Dermis microvascular lymphatic vessel endothelial cell (primary cell): Measurements from ENCODE around the gene TBC1D24. TPM values are rescaled to one million over a fixed set of nuclear protein-coding genes. Genes with fewer than 3 reads are reported as not detected.

Source experiments
- DNase-seq, 2 donors: peaks; one replicate each; pipeline versions ENCODE4 v3.0.0 to v3.0.0-alpha.2; 2010; ENCODE audit warnings: low read depth in 2 of 2
- total RNA-seq: library from RNA; depleted of rRNA; stranded (reverse); fragments of >200 nt; gene quantifications from 2 replicates; pipeline ENCODE4 v1.2.1, GENCODE V29; 2014

The TBC1D24 gene
- total RNA-seq, 1 donor from 2014 or later, result 7.3 TPM

GRCh38 chr16:2482708-2483534 is 8.0 kb downstream of the TBC1D24 start:
- DNase-seq, result peak in 1 of 2 donors; percentile 13

DNA sequence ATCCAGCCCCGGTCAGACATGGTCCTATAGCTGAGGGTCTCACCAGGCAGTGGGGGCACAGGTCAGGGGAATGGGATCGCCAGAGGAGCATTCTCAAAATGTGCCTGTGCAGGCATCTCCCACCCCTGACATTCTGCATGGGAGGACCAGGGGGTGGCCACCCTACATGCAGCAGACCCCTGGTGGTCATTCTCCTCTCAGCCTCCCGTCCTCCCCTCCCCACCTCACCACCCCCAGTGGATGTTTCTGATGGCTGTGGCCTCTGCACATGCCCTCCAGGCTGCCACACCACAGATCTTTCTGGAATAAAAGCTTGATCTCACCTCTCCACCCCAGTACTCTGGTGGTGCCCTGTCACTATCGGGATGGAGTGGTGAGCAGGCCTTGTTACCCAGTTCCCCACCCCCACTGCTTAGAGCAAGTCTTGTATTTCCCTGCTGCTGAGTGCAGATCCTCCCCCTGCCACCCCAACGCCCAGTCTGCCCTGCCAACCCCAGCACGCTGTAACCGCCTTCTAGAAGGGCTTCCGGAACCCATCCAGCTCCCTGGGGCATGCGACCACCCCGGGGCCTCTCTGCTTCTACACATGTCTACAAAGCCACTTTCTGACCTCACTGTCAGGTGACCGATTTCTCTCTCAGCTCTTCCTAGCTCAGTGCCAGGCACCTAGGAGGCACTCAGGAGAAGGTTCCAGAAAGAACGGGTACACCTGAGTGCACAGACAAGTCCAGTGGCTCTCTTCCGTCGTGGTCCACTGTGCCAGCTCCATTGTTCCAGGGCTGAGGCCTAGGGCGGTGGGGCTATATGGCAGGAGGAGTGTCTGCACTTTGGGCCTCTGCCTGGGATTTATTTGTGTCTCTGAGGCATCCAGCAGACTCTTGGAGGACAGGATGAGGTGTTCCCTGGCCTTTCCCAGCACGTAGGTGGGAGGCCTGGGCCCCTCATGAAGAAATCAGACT is 9.3 kb downstream of the TBC1D24 start:
- DNase-seq, result no peak

DNA sequence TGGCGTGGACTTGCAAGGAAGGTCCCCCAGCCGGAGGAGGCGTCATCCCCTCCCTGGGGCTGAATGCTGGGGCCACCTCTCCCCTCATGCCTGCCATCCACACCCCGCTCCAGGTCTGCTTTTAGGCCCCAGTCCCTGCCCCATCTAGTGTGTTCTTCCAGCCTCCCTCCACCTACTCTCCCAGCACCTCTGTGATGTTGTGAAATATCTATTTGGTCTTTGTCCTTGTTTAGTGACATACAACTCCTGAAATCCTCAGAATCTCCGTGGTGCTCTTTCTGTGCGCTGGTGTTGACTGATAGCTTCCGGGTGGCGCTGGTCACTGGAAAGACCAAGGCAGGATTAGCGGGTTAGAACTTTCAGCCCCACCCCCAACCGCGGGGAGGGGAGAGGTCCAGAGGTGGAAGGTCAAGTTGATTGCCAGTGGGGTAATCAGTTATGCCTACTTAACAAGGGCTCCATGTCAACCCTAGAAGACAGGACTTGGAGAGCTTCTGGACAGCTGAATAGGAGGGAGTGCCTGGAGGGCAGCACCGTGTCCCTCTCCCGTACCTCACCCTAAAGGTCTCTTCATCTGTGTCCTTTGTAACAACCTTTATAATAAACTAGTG is 10.1 kb downstream of the TBC1D24 start:
- no peak for DNase-seq

DNA sequence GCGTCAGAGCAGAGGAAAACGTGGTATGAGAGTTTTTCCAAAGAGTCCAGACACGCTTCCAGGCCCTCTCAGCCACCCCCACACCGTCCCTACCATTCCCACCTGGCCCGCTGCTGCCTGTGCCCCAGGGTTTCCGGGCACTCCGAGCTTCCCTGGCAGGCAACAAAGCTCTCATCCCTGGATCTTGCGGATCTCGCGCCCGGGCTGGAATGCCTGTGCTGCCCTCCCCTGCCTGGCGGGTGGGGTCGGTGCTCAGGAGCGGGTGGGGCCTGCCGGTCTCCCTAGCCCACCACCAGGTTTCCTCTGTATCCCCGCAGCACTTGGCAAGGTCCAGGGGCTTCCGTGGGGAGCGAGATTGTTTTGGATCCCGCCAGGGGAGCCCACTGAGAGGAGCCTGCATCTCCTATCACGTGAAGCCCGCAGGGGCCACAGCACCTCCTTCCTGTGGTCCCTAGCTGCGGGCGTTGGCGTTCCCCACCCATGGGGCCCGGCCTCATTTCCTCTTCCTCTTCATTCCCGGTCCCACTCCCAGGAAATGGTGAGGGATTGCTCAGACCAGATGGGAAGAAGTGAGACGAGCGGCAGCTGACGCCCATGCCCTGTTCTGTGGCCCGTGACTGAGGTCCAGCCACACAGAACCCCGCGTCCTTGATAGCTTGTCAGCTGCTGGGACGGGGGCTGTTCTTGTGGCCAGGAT is 11.0 kb downstream of the TBC1D24 start:
- no peak for DNase-seq

DNA sequence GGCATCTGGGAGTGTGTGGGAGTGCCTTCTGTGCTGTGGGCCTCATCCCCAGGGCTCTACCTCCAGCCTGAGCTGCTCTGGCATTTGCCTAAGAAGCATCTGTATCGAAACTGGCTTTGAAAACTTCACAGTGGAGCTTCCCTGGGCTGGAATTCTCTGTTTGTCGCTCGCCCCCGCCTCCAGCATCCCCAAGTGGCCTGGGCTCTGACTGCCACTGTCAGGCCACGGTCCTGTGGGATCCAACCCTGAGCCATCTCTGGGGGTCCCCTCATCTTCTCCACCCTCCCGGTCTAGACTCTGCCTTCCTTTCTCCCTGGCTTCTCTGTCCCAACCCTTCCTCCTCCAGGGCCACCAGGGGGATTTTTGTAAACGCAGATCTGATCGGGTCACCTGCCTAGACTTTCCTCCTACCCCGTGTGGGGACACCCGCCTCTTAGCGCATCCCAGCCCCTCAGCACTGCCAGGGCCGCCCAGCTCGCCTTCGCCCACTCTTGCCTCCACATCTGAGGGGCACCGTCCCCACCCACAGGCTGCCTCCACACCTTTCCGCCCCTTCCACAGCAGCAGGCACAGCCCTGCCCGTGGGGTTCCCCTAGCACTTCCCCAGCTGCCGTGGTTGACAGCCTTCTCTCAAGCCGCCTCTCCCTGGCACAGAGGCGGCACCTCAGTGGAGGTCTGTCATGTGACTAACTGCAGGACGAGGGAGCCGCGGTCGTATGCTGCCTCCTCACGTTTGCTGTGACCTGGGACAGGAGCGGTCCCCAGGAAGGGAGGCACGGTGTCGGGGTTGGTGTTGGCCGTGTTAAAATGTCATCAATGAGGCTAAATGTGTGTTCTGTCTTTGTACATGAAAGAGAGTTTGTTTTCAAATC is 12.0 kb downstream of the TBC1D24 start:
- DNase-seq, result no peak

DNA sequence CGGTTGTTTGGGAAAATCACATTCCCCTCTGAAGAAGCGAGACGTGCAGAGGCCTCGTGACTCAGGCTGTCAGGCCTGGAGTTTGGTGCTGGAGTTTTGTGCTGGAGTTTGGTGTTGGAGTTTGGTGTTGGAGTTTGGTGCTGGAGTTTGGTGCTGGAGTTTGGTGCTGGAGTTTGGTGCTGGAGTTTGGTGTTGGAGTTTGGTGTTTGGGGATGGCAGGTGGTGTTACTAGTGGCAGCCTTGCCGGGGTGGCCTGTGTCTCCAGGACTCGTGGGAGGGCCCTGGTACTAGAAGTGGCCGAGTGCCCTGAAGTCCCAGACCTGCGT is 12.6 kb downstream of the TBC1D24 start:
- DNase-seq, result no peak

- no peak for DNase-seq
These were observed 13.1 kb downstream of the TBC1D24 start for GRCh38 chr16:2487903-2488531.

DNA sequence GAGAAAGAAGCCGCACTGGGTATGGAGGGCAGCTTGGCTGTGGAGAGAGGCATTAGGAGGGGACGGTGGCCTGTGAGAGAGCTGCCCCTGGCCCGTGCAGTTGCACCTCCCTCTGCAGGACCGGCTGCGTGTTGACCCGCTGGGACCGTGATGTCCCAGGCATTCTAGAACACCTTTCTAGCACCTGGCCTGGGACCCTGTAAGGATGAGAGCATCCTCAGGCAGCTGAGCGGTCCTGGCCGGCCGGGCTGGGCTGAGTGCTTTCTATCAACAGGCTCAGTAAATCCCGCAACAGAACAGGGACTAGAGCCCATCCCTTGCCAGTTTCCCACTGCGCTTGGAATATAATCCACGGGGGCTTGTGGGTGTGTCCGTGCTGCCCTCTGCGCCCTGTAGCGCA is 14.7 kb downstream of the TBC1D24 start:
- no peak for DNase-seq

- no peak for DNase-seq
These were observed 15.5 kb downstream of the TBC1D24 start for GRCh38 chr16:2490190-2491105.

DNA sequence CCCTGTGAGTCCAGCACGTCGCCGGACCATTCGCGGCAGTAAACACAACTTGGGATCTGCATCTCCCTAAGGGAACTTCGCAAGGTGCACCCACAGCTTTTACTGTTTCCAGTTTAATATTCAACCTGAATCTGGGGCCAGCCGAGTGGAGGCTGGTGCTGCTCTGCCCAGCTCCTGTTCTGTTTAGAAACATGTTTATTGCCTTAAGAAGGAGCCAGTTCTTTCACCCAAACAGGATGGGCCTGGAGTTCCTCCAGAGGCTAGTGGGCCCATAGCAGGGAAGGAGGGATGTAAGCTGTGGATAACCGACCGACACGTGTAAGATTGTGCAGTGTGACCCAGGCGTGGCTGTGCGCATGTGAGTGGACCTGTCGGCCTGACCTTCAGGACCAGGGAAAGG is 17.4 kb downstream of the TBC1D24 start:
- no peak for DNase-seq

DNA sequence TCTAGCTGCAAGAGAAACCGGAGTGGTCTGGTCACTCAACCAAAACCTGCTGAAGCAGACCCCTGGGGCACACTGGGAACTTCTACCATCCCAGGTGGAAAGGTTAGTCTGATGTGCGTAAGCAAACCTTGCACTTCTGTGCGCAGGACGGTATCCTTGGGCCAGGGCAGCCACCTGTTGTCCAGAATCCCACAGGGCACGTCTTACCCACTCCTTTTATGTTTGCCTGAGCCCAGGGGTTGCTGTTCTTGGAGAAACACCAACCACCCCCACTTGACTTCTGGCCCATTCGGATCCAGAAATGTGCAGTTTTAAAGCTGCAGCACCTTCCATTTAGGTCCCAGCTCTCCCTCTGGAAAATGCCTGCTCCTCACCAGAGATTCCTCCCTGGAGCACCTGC is 18.7 kb downstream of the TBC1D24 start:
- no peak for DNase-seq

DNA sequence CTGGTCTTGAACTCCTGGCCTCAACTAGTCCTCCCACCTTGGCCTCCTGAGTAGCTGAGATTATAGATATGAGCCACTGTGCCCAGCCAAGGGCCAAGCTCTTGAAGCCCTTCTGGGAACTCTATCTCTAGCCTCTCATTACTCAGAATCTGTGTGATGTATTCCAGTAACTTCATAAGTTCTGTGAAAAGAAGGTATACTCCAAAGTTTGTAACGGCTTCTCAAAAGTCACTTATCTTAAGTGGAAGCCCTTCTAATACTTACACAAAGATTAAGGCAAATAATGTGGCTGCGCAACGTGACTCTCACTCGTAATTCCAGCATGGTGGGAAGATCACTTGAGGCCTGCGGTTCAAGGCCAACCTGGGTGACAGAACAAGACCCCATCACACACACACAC is 19.7 kb downstream of the TBC1D24 start:
- DNase-seq, result no peak

DNA sequence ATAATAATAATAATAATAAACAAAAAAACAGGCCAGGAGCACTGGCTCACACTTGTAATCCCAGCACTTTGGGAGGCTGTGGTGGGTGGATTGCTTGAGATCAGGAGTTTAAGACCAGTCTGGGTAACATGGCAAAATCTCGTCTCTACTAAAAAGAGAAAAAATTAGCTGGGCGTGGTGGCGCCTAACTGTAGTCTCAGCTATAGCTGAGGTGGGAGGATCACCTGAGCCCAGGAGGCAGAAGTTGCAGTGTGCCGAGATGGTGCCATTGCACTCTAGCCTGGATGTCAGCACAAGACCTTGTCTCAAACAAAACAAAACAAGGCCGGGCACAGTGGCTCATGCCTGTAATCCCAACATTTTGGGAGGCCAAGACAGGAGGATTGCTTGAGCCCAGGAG is 20.1 kb downstream of the TBC1D24 start:
- DNase-seq, result no peak

GRCh38 chr16:2496223-2497115 is 21.5 kb downstream of the TBC1D24 start:
- no peak for DNase-seq

DNA sequence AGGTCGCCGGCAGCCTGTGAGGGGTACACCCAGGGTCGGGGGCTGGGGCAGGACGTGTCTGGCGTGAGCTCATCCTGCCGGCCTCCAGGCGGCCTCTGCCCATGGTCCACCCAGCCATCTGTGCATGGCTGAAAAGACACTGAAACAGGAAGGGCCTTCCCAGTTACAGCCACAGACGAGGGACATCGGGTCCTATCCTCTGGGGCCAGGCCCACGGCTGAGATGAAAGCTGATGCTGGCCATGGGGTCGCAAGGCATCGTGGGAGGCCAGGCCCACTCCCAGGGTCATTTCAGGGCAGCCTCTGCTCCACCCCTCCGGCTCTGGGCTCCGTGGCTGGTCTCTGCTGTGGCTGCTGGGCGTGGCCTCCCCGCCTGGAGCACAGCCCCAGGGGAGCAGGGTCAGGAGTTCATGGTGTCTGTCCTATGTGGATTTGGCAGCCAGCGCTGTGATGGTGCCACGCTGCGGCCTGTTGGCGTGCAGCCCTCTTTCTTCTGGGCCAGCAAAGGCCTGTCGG is 22.2 kb downstream of the TBC1D24 start:
- DNase-seq, result no peak

GRCh38 chr16:2497695-2498484 is 23.0 kb downstream of the TBC1D24 start:
- DNase-seq, result no peak
